Adrenal gland (tissue), 5 donors: ENCODE data around the gene RASGRF2.

ENCODE experiments used
- CTCF ChIP-seq, 6 experiments: fragments of 450-650 bp in 4 of 6; fragments of 200-600 bp in 2 of 6; sonication (generic) in 1 of 6; IDR thresholded peaks; 1 replicate in 5 of 6; 2 replicates in 1 of 6; pipeline versions ENCODE4 v1.5.1 to v1.8.0; 2016 to 2021; ENCODE audit warnings: antibody characterized with exemption in 6 of 6, mild to moderate bottlenecking in 2 of 6, moderate library complexity in 1 of 6
- POLR2A ChIP-seq, 2 donors: fragments of 450-650 bp; IDR thresholded peaks; one replicate each; pipeline ENCODE4 v1.6.1; 2017; ENCODE audit warnings: antibody characterized with exemption in 2 of 2, mild to moderate bottlenecking in 2 of 2, moderate library complexity in 1 of 2
- donor health status: DM: no; HTN: no; CAD: no.

DNA sequence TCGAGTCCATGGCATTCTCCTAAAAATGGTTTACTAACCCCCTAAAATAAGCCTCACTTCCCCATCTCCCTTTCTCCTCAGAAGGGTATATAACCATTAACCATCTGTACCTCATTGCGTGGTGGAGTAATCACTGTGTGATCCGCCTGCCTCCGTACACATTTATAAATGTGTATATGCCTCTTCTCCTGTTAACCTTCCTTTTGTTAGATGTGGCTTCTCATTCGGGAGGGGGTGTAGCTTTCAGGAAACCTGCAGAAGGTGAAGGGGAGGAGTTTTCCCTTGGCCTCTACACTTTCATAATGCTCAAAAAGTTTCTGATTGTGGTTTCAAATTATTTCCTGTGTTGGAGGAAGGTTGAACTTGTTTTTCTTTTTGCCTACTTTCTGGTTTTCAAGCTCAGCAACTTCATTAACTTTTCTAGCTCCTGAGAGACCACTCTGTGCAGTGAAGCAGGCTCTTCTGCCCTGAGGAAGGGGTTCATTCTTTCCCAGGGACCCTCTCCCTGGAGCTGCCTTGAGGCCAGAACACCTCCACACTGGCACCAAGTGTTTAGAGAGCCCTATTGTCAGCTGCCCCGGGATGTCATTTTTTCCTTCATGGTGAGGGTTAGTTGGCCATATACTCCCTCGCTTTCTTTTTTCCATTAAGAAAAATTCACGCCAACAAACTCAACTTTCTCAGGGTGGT is 46.9 kb downstream of the RASGRF2 start:
- TF ChIP-seq CTCF (IDR thresholded peaks at IDR 0.05) (no peak), POLR2A (IDR thresholded peaks at IDR 0.05) (no peak)
